A549 (cell line): Measurements from ENCODE around the gene PPP1R13L.

ENCODE experiments used
- EP300 ChIP-seq, 2 experiments: fragments of >200 bp; sonication (Bioruptor Twin); formaldehyde crosslinking; IDR thresholded peaks; 2 replicates in 1 of 2; 3 replicates in 1 of 2; pipeline ENCODE4 v1.6.1; 2016 to 2017
- HOXB13 ChIP-seq: fragments of 250-450 bp; sonication (Bioruptor Pico); IDR thresholded peaks from 2 replicates; pipeline ENCODE4 v1.5.0; 2020; ENCODE audit warnings: low read depth, mild to moderate bottlenecking, moderate library complexity
- MAFK ChIP-seq: fragments of 450-650 bp; IDR thresholded peaks from 2 replicates; pipeline ENCODE4 v1.6.1; 2014; ENCODE audit not compliant: partially characterized antibody
- POLR2A ChIP-seq: IDR thresholded peaks from 2 replicates; pipeline ENCODE4 v1.6.1; 2012; ENCODE audit warnings: mild to moderate bottlenecking, low read length
- TF ChIP-seq, protein P1 (sequence below): fragments of >200 bp; sonication (Bioruptor Twin); formaldehyde crosslinking; IDR thresholded peaks from 3 replicates; pipeline ENCODE4 v1.5.1; 2016

DNA sequence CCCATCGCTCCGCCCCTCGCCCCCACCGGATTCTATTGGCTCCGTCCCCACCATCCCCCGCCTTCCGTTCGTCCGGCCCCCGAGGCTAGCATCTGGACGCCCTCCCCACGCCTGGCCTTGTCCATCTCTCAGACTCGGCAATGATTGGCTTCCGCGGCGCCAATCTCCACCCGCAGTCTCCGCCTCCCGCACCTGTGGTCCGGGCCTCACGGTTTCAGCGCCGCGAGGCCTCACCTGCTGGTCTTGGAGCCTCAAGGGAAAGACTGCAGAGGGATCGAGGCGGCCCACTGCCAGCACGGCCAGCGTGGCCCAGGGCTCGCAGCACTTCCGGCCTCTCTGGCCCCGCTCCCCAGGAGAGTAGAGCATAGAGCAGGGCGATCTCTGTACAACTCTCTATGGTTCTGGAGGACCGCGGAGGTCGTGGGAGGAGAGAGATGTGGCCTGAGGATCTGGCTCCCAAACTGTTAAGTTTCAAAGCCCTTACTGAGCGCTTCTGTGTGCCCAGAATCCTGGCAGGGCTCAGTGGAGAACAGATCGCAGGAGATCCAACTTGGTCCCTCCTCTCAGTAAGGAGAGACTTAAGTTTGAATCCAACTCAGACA lies 18.8 kb upstream of the PPP1R13L start, which contains the start of gene ERCC1:
- TF ChIP-seq MAFK (no peak), POLR2A (peak; percentile 84), HOXB13 (CRISPR knock-in tag) (peak; percentile 48; the same call in 1 of the 2 replicates), EP300 (IDR thresholded peaks at IDR 0.05) (peak in 1 of 2 experiments; percentile 10; a peak in 1 of 5 replicates)
- TF ChIP-seq, protein P1, sequence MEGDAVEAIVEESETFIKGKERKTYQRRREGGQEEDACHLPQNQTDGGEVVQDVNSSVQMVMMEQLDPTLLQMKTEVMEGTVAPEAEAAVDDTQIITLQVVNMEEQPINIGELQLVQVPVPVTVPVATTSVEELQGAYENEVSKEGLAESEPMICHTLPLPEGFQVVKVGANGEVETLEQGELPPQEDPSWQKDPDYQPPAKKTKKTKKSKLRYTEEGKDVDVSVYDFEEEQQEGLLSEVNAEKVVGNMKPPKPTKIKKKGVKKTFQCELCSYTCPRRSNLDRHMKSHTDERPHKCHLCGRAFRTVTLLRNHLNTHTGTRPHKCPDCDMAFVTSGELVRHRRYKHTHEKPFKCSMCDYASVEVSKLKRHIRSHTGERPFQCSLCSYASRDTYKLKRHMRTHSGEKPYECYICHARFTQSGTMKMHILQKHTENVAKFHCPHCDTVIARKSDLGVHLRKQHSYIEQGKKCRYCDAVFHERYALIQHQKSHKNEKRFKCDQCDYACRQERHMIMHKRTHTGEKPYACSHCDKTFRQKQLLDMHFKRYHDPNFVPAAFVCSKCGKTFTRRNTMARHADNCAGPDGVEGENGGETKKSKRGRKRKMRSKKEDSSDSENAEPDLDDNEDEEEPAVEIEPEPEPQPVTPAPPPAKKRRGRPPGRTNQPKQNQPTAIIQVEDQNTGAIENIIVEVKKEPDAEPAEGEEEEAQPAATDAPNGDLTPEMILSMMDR = no peak
